Esophagus squamous epithelium (tissue), 5 donors: ENCODE results near the gene ROM1. TPM values are rescaled to one million over a fixed set of nuclear protein-coding genes. Genes with fewer than 3 reads are reported as not detected.
A peak's percentile ranks its signal among the peaks of the same experiment; 100 is the strongest.

Source experiments
- DNase-seq: peaks from one replicate; lab custom pipeline; 2025; lab: John Stamatoyannopoulos, UW
- H3K27ac ChIP-seq, 4 donors: fragments of 200-600 bp; sonication (generic); one replicate each; pipeline ENCODE4 v1.5.1; 2016 to 2019; ENCODE audit warnings: mild to moderate bottlenecking in 1 of 4
- H3K27me3 ChIP-seq, 4 donors: fragments of 200-600 bp; sonication (generic); 1 replicate in 3 of 4; 2 replicates in 1 of 4; pipeline versions ENCODE4 v1.5.1 to v1.6.0; 2017 to 2021; ENCODE audit warnings: antibody characterized with exemption in 1 of 4
- H3K36me3 ChIP-seq, 3 donors: fragments of 200-600 bp; sonication (generic); one replicate each; pipeline ENCODE4 v1.5.1; 2016 to 2019
- H3K4me1 ChIP-seq, 3 donors: fragments of 200-600 bp; sonication (generic); one replicate each; pipeline ENCODE4 v1.5.1; 2017 to 2019
- H3K4me3 ChIP-seq, 4 donors: fragments of 200-600 bp; sonication (generic); 1 replicate in 3 of 4; 2 replicates in 1 of 4; pipeline ENCODE4 v1.5.1; 2016 to 2019; ENCODE audit warnings: mild to moderate bottlenecking in 2 of 4, moderate library complexity in 1 of 4
- H3K9me3 ChIP-seq, 3 donors: fragments of 200-600 bp; sonication (generic); one replicate each; pipeline ENCODE4 v1.5.1; 2016 to 2019
- CTCF ChIP-seq, 6 experiments: fragments of 450-650 bp in 4 of 6; fragments of 200-600 bp in 2 of 6; sonication (generic) in 2 of 6; IDR thresholded peaks; one replicate each; pipeline ENCODE4 v1.5.1; 2016 to 2019; ENCODE audit warnings: antibody characterized with exemption in 6 of 6, mild to moderate bottlenecking in 4 of 6, moderate library complexity in 4 of 6
- POLR2A ChIP-seq, 4 donors: fragments of 450-650 bp; IDR thresholded peaks; one replicate each; pipeline ENCODE4 v1.6.1; 2017; ENCODE audit warnings: antibody characterized with exemption in 4 of 4, mild to moderate bottlenecking in 4 of 4, moderate library complexity in 3 of 4
- WGBS, 2 donors: methylation state at CpG; one replicate each; pipeline ENCODE4 v1.1.5; 2018; 5-methylcytosine and 5-hydroxymethylcytosine counted together
- intact Hi-C: fragments of 100-400 bp; cut with DNase I; formaldehyde crosslinking; loops from one replicate; pipeline ENCODE4 v1.15.0; 2022
- total RNA-seq, 4 donors: library from RNA; depleted of rRNA; stranded (reverse); fragments of >200 nt; gene quantifications; one replicate each; pipeline ENCODE4 v1.1.0, GENCODE V29; 2016
- donor health status: DM: yes; HTN: yes; CAD: no.

ROM1 gene
- total RNA-seq, 4 donors from 2014 or later = 5.5 to 10.8 (median 7.2) TPM

GRCh38 chr11:62591448-62592145 is 21.5 kb upstream of the ROM1 start, which contains the start of gene TUT1:
TSS of gene TUT1 (minus strand) at chr11:62591523. CDS start at chr11:62591485, 38 bp downstream.
- H3K9me3 ChIP-seq = no peaks in the 10 kb centered on the region
- peak; percentile 89 for DNase-seq
- no peaks in the 10 kb centered on the region for H3K27me3 ChIP-seq
- peaks cover 16 to 54% (median 24%) of the 10 kb centered on the region in 3 donors for H3K4me1 ChIP-seq
- TF ChIP-seq POLR2A (IDR thresholded peaks at IDR 0.05) = peak in 3 of 4 donors; percentile 69 to 90 (median 79)
- TF ChIP-seq CTCF (IDR thresholded peaks at IDR 0.05) = peak in 3 of 6 experiments; percentile 4 to 20 (median 19)
- H3K36me3 ChIP-seq = peaks cover 22 to 66% (median 26%) of the 10 kb centered on the region in 3 donors
- H3K27ac ChIP-seq = peak within 1 kb of the TSS; percentile 88 to 97 (median 96)
- intact Hi-C loops = no loop called here
- H3K4me3 ChIP-seq = peak within 1 kb of the TSS; percentile 52 to 84 (median 75)
- WGBS, 2 donors = 1% methylated on average over 16 to 19 of the region's 58 CpGs

- intact Hi-C loops = no loop called here
- Histone ChIP-seq H3K9me3 (no peaks in the 10 kb centered on the region), H3K4me3 (peak overlapping the region; percentile 35 to 84 (median 75)), H3K27me3 (no peaks in the 10 kb centered on the region), H3K27ac (peak overlapping the region; percentile 88 to 97 (median 96)), H3K36me3 (peaks cover 24 to 66% (median 32%) of the 10 kb centered on the region in 3 donors), H3K4me1 (peaks cover 16 to 57% (median 24%) of the 10 kb centered on the region in 3 donors)
- TF ChIP-seq CTCF (IDR thresholded peaks at IDR 0.05) (no peak), POLR2A (IDR thresholded peaks at IDR 0.05) (no peak)
- no peak for DNase-seq
- WGBS, 2 donors = 0 to 14% methylated on average over 3 to 8 of the region's 17 CpGs
Measured at GRCh38 chr11:62592146-62592815, 20.8 kb upstream of the ROM1 start.

GRCh38 chr11:62592989-62593421 is 20.1 kb upstream of the ROM1 start:
- H3K27me3 ChIP-seq = no peaks in the 10 kb centered on the region
- no peak for DNase-seq
- intact Hi-C loops = no loop called here
- TF ChIP-seq CTCF (IDR thresholded peaks at IDR 0.05) = no peak
- peaks cover 31 to 66% (median 39%) of the 10 kb centered on the region in 3 donors for H3K36me3 ChIP-seq
- H3K9me3 ChIP-seq = no peaks in the 10 kb centered on the region
- no peak overlapping the region for H3K4me3 ChIP-seq
- H3K27ac ChIP-seq = peak overlapping the region; percentile 88 to 97 (median 96)
- peaks cover 16 to 64% (median 24%) of the 10 kb centered on the region in 3 donors for H3K4me1 ChIP-seq
- WGBS, 2 donors = 65 to 70% methylated on average over 8 of the region's 8 CpGs

GRCh38 chr11:62593434-62594044 is 19.5 kb upstream of the ROM1 start:
- no peaks in the 10 kb centered on the region for H3K9me3 ChIP-seq
- peaks cover 18 to 64% (median 29%) of the 10 kb centered on the region in 3 donors for H3K4me1 ChIP-seq
- H3K36me3 ChIP-seq = peaks cover 36 to 66% (median 44%) of the 10 kb centered on the region in 3 donors
- H3K27ac ChIP-seq = peak overlapping the region in 3 of 4 donors; percentile 59 to 97 (median 94)
- DNase-seq = no peak
- intact Hi-C loops = no loop called here
- no peak overlapping the region for H3K4me3 ChIP-seq
- no peak for TF ChIP-seq POLR2A (IDR thresholded peaks at IDR 0.05)
- TF ChIP-seq CTCF (IDR thresholded peaks at IDR 0.05) = peak in 5 of 6 experiments; percentile 48 to 69 (median 62)
- no peaks in the 10 kb centered on the region for H3K27me3 ChIP-seq
- 19 to 51% methylated on average over 6 to 8 of the region's 13 CpGs for WGBS, 2 donors
